ENCODE measurements around the gene ECI1. TPM values are rescaled to one million over a fixed set of nuclear protein-coding genes. Genes with fewer than 3 reads are reported as not detected.

Gene ECI1
- total and polyA plus RNA-seq, 2 of the 13 experiments (the other 11 are each of a cell fraction or from before 2014, with no cell fraction given) = 82.0 to 102 TPM

DNA sequence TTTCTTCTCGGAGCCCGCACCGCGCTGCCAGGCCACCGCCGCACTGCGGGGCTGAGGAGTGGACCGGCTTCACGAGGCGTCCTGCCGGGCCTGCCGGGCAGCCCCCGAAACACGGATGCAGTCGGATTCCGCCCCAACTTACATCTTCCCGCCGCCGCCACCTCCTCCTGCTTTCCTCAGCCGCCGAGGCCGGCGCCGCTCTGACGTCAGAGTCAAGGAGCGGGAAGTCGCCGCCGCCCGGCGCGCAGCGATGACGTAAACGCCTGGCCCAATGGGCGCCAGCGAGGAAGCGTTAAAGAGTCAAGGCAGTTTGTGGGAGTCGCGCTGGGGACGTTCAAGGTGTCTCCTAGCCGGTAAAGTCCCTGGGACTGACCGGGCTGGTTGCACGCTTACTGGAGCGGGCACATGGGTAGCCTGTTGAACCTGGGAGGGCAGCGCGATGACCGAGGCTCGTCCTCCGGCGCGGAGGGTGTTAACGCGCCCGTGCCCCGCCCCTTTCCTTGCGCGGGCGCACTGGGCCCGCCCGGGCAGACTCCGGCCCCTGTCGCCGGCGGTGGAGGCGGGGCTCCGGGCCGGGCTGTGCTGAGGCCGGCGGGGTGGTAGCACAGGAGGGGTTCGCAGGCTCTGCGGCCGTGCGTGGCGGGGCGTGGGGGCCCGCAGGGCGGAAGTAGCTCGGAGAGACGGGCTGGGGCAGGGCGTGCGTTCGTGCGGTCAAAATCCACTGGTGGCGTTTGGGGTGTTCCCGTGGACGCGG, 16.7 kb upstream of the ECI1 start, which contains the start of gene RNPS1 (continued):
- TF ChIP-seq, protein P1, sequence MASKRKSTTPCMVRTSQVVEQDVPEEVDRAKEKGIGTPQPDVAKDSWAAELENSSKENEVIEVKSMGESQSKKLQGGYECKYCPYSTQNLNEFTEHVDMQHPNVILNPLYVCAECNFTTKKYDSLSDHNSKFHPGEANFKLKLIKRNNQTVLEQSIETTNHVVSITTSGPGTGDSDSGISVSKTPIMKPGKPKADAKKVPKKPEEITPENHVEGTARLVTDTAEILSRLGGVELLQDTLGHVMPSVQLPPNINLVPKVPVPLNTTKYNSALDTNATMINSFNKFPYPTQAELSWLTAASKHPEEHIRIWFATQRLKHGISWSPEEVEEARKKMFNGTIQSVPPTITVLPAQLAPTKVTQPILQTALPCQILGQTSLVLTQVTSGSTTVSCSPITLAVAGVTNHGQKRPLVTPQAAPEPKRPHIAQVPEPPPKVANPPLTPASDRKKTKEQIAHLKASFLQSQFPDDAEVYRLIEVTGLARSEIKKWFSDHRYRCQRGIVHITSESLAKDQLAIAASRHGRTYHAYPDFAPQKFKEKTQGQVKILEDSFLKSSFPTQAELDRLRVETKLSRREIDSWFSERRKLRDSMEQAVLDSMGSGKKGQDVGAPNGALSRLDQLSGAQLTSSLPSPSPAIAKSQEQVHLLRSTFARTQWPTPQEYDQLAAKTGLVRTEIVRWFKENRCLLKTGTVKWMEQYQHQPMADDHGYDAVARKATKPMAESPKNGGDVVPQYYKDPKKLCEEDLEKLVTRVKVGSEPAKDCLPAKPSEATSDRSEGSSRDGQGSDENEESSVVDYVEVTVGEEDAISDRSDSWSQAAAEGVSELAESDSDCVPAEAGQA (IDR thresholded peaks at IDR 0.05; ENCODE audit: low read depth) = peak; percentile 95
- TF ChIP-seq, protein P1 (CRISPR knock-in tag; IDR thresholded peaks at IDR 0.05; ENCODE audit: borderline replicate concordance) = no peak
- TF ChIP-seq SP4 (CRISPR knock-in tag; IDR thresholded peaks at IDR 0.05) (peak; percentile 91), ARNTL (CRISPR knock-in tag; IDR thresholded peaks at IDR 0.05) (peak; percentile 83; the same call in 1 of the 2 replicates), ZNF850 (CRISPR knock-in tag; conservative IDR thresholded peaks at IDR 0.05) (no peak), KLF6 (CRISPR knock-in tag; IDR thresholded peaks at IDR 0.05) (peak; percentile 89), ZBTB8A (CRISPR knock-in tag; IDR thresholded peaks at IDR 0.05; ENCODE audit: borderline replicate concordance, low read depth) (no peak), MAFK (conservative IDR thresholded peaks at IDR 0.05 in 1 of 2, IDR thresholded peaks at IDR 0.05 in 1 of 2; ENCODE audit: low read length in 2 of 2) (no peak), RXRA (CRISPR knock-in tag; IDR thresholded peaks at IDR 0.05) (peak; percentile 80), ZNF234 (CRISPR knock-in tag; conservative IDR thresholded peaks at IDR 0.05) (no peak), DNMT1 (CRISPR knock-in tag; IDR thresholded peaks at IDR 0.05) (no peak), NCOA1 (CRISPR knock-in tag; IDR thresholded peaks at IDR 0.05) (peak; percentile 92), KAT8 (CRISPR knock-in tag; IDR thresholded peaks at IDR 0.05) (peak; percentile 98), ONECUT2 (CRISPR knock-in tag; IDR thresholded peaks at IDR 0.05) (0 out of 2 replicates have a peak, but pooled peaks have one; percentile 2)
- TF ChIP-seq, protein P2, sequence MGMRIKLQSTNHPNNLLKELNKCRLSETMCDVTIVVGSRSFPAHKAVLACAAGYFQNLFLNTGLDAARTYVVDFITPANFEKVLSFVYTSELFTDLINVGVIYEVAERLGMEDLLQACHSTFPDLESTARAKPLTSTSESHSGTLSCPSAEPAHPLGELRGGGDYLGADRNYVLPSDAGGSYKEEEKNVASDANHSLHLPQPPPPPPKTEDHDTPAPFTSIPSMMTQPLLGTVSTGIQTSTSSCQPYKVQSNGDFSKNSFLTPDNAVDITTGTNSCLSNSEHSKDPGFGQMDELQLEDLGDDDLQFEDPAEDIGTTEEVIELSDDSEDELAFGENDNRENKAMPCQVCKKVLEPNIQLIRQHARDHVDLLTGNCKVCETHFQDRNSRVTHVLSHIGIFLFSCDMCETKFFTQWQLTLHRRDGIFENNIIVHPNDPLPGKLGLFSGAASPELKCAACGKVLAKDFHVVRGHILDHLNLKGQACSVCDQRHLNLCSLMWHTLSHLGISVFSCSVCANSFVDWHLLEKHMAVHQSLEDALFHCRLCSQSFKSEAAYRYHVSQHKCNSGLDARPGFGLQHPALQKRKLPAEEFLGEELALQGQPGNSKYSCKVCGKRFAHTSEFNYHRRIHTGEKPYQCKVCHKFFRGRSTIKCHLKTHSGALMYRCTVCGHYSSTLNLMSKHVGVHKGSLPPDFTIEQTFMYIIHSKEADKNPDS (CRISPR knock-in tag; IDR thresholded peaks at IDR 0.05) = no peak
- TF ChIP-seq, protein P3, sequence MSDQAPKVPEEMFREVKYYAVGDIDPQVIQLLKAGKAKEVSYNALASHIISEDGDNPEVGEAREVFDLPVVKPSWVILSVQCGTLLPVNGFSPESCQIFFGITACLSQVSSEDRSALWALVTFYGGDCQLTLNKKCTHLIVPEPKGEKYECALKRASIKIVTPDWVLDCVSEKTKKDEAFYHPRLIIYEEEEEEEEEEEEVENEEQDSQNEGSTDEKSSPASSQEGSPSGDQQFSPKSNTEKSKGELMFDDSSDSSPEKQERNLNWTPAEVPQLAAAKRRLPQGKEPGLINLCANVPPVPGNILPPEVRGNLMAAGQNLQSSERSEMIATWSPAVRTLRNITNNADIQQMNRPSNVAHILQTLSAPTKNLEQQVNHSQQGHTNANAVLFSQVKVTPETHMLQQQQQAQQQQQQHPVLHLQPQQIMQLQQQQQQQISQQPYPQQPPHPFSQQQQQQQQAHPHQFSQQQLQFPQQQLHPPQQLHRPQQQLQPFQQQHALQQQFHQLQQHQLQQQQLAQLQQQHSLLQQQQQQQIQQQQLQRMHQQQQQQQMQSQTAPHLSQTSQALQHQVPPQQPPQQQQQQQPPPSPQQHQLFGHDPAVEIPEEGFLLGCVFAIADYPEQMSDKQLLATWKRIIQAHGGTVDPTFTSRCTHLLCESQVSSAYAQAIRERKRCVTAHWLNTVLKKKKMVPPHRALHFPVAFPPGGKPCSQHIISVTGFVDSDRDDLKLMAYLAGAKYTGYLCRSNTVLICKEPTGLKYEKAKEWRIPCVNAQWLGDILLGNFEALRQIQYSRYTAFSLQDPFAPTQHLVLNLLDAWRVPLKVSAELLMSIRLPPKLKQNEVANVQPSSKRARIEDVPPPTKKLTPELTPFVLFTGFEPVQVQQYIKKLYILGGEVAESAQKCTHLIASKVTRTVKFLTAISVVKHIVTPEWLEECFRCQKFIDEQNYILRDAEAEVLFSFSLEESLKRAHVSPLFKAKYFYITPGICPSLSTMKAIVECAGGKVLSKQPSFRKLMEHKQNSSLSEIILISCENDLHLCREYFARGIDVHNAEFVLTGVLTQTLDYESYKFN (CRISPR knock-in tag; conservative IDR thresholded peaks at IDR 0.05) = peak; percentile 56
- TF ChIP-seq, protein P4, sequence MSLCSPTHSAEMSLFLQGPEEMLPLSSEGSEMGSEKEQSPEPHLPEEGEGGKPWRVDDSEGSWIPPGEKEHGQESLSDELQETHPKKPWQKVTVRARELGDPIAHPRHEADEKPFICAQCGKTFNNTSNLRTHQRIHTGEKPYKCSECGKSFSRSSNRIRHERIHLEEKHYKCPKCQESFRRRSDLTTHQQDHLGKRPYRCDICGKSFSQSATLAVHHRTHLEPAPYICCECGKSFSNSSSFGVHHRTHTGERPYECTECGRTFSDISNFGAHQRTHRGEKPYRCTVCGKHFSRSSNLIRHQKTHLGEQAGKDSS (CRISPR knock-in tag; IDR thresholded peaks at IDR 0.05; ENCODE audit: borderline replicate concordance, low read depth) = no peak; the same call in none of the 2 replicates

Data from HepG2 (cell line).